Neural progenitor cell (in vitro differentiated cells): ENCODE results near the gene MRC2.

Experiments
- EZH2phosphoT487 ChIP-seq: fragments of 200-600 bp; sonication (generic); IDR thresholded peaks from 2 replicates; pipeline ENCODE4 v1.6.1; 2017; ENCODE audit warnings: antibody characterized with exemption
- TF ChIP-seq, protein P1 (sequence below): fragments of 200-600 bp; sonication (generic); IDR thresholded peaks from 2 replicates; pipeline ENCODE4 v1.5.1; 2017; ENCODE audit warnings: antibody characterized with exemption, mild to moderate bottlenecking

DNA sequence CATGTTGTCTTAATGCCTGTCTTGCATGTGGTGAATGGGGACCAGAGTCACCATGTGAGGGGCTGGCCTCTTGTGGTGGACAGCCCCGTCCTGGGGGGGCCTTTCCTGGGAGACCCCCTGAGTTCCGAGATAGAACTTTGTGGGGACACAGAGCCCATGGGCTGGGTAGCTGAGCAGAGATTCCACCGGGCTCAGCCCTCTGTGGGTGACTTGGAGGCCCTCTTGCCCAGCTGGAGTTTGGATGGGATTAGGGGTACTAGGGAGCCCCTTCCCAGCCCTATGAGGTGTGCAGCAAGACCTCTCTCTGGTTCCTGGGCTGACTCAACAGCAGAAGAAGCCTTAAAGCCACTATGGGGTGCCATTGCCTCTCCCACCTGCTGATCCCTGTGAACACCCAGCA lies 38.1 kb downstream of the MRC2 start:
- TF ChIP-seq, protein P1, sequence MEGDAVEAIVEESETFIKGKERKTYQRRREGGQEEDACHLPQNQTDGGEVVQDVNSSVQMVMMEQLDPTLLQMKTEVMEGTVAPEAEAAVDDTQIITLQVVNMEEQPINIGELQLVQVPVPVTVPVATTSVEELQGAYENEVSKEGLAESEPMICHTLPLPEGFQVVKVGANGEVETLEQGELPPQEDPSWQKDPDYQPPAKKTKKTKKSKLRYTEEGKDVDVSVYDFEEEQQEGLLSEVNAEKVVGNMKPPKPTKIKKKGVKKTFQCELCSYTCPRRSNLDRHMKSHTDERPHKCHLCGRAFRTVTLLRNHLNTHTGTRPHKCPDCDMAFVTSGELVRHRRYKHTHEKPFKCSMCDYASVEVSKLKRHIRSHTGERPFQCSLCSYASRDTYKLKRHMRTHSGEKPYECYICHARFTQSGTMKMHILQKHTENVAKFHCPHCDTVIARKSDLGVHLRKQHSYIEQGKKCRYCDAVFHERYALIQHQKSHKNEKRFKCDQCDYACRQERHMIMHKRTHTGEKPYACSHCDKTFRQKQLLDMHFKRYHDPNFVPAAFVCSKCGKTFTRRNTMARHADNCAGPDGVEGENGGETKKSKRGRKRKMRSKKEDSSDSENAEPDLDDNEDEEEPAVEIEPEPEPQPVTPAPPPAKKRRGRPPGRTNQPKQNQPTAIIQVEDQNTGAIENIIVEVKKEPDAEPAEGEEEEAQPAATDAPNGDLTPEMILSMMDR: no peak
- no peak for TF ChIP-seq EZH2phosphoT487
